ENCODE results near the gene MMP7.

The MMP7 gene

GRCh38 chr11:102534261-102534872, 3.8 kb upstream of the MMP7 start:
- no peak for DNase-seq (ENCODE audit: low spot score)
- POLR2A ChIA-PET (ENCODE audit: low non-redundant PET): no interaction called here

GRCh38 chr11:102528618-102529017, 1.9 kb downstream of the MMP7 start:
- ChIA-PET POLR2A (ENCODE audit: low non-redundant PET) (no interaction called here), CTCF (interaction anchor here (0.6 kb wide), 1 partner anchor 139 kb away, joined by 5 read pairs; no protein-coding TSS in a partner anchor)
- no peak for TF ChIP-seq CTCF (conservative IDR thresholded peaks at IDR 0.05; ENCODE audit: low read depth)
- H3K27ac ChIP-seq: no peak overlapping the region
- no peak for DNase-seq (ENCODE audit: low spot score)

More at GRCh38 chr11:102534261-102534872, 3.8 kb upstream of the MMP7 start:
- TF ChIP-seq CTCF (conservative IDR thresholded peaks at IDR 0.05; ENCODE audit: low read depth): no peak
- no peak overlapping the region for H3K27ac ChIP-seq
- CTCF ChIA-PET: interaction anchor here (0.6 kb wide), 1 partner anchor 116 kb away, joined by 6 read pairs; no protein-coding TSS in a partner anchor

- CTCF ChIA-PET: no interaction called here
- no peak for TF ChIP-seq CTCF (conservative IDR thresholded peaks at IDR 0.05; ENCODE audit: low read depth)
- H3K27ac ChIP-seq: no peak overlapping the region
- POLR2A ChIA-PET (ENCODE audit: low non-redundant PET): no interaction called here
- DNase-seq (ENCODE audit: low spot score): no peak
Measured at GRCh38 chr11:102527684-102528083, 2.9 kb downstream of the MMP7 start.

GRCh38 chr11:102527041-102527440, 3.5 kb downstream of the MMP7 start:
- no peak overlapping the region for H3K27ac ChIP-seq
- ChIA-PET CTCF (no interaction called here), POLR2A (ENCODE audit: low non-redundant PET) (no interaction called here)
- DNase-seq (ENCODE audit: low spot score): no peak
- no peak for TF ChIP-seq CTCF (conservative IDR thresholded peaks at IDR 0.05; ENCODE audit: low read depth)

- no peak for DNase-seq (ENCODE audit: low spot score)
- POLR2A ChIA-PET (ENCODE audit: low non-redundant PET): no interaction called here
- CTCF ChIA-PET: interaction anchor here (0.6 kb wide), 3 partner anchors 49 to 816 kb away, joined by 3 read pairs; no protein-coding TSS in a partner anchor
- no peak for TF ChIP-seq CTCF (conservative IDR thresholded peaks at IDR 0.05; ENCODE audit: low read depth)
- H3K27ac ChIP-seq: no peak overlapping the region
Measured at GRCh38 chr11:102523887-102524286, 6.7 kb downstream of the MMP7 start.

GRCh38 chr11:102523189-102523570, 7.4 kb downstream of the MMP7 start:
- POLR2A ChIA-PET (ENCODE audit: low non-redundant PET): no interaction called here
- CTCF ChIA-PET: interaction anchor here (0.6 kb wide), 1 partner anchor 55 kb away, joined by 3 read pairs; no protein-coding TSS in a partner anchor
- DNase-seq (ENCODE audit: low spot score): no peak
- TF ChIP-seq CTCF (conservative IDR thresholded peaks at IDR 0.05; ENCODE audit: low read depth): no peak
- no peak overlapping the region for H3K27ac ChIP-seq

All from RWPE1 (cell line).